ENCODE data around the gene CCDC167. TPM values are rescaled to one million over a fixed set of nuclear protein-coding genes. Genes with fewer than 3 reads are reported as not detected.
"Not testable (repeated sequence)": the region's sequence is repeated elsewhere in the genome, so short reads cannot be mapped to it uniquely, and the experiment has no call there.

Gene CCDC167
- total RNA-seq, 1 donor from 2014 or later = 17.5 TPM

DNA sequence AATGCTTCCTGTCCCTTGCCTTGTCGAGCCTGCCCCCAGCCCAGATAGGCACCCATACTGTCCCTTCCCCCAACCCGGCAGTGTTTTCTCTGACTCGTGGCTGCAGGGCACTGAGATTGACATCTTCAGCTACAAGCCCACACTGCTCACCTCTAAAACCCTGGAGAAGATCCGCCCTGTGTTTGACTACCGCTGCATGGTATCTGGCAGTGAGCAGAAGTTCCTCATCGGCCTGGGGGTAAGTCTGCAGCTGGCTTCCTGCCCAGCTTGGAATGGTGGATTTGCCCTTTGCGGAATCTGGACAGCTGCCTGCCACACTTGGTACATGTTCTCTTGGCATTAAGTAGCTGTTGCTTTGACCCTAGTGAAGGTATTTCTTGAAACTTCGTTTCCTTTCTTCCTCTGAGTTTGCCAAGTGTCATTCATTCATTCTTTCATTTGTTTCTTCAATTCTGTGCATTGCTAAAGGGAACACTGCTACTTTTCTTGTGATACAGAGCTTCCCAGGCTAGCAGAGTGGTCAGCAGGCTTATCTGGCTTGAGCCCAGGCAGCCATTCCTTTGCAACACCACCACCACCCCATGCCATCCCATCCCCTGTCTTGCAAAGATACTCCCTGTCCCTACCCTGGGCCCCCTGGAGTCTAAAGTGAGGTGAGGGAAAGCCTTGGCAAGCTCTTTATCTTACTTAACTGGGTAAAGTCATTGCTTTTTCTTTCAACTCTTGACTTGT is 26.2 kb downstream of the CCDC167 start:
- DNase-seq (ENCODE audit: low read depth in 2 of 2) = peak in 1 of 2 donors; percentile 44

- no peak for DNase-seq (ENCODE audit: low read depth in 2 of 2)
These were observed 32.0 kb downstream of the CCDC167 start for GRCh38 chr6:37467718-37468117.

- no peak for DNase-seq (ENCODE audit: low read depth in 2 of 2)
These were observed 36.6 kb downstream of the CCDC167 start for GRCh38 chr6:37463110-37463509.

GRCh38 chr6:37460805-37461204 is 38.9 kb downstream of the CCDC167 start:
- DNase-seq (ENCODE audit: low read depth in 2 of 2) = no peak

- no peak for DNase-seq (ENCODE audit: low read depth in 2 of 2)
These were observed 39.5 kb downstream of the CCDC167 start for GRCh38 chr6:37459981-37460800.

- peak in 1 of 2 donors; percentile 74 for DNase-seq (ENCODE audit: low read depth in 2 of 2)
These were observed 42.7 kb downstream of the CCDC167 start for GRCh38 chr6:37456816-37457560.

- DNase-seq (ENCODE audit: low read depth in 2 of 2) = peak in 1 of 2 donors; percentile 27
These were observed 43.6 kb downstream of the CCDC167 start for GRCh38 chr6:37456126-37456525.

- DNase-seq (ENCODE audit: low read depth in 2 of 2) = no peak
These were observed 45.1 kb downstream of the CCDC167 start for GRCh38 chr6:37454420-37455140.

DNA sequence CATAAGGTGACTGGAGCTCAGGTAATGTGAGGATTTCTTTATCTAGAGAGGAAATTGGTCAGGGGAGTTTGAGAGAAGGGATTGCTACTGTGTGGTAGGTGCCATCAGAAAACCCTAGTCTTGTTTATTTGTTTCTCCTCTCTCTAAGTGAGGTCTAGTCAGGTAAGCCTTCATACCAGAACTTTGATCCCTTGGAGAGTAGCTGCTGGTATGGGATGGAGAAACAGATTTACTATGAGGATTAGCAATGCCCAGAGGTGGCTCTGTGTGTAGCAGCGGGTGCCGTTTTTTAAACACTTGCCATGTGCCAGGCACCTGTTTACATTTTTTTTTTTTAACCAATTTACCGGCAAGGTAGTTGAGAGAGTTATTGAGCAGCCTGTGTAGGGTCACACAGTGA is 47.2 kb downstream of the CCDC167 start:
- DNase-seq (ENCODE audit: low read depth in 2 of 2) = no peak

DNA sequence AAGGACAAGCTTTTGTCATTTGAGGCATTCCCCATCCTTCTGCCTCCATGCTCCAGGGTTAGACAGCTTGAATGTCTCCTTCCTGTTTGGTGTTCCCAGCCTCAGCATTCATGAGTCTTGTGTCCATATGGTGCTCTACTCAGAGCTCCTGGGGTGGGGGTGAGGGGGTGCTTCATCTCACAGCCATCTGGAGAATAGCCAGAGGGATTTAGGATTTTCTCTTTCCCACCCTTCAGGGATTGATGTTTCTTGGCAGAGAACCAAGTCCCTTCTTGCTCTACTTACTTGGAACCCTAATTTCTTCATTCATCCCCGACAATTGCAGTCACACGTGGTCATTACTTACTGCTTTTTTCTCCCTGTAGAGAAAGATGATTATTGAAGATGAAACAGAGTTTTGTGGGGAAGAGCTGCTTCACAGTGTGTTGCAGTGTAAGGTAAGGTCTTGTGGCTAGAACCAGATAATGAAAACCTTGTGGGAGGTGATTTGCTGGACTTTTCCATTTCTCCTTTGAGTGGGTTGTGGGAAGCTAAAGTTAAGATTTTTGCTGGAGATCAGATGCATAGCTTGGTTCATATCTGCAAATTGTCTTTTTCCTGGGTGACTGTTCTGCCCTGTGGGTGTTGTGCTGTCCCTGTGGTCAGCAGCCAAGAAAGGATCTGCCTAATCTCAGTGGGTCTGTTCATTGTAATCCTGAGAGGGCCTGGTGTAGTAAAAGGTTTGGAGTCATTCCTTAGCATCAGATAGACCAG is 48.1 kb downstream of the CCDC167 start:
- no peak for DNase-seq (ENCODE audit: low read depth in 2 of 2)

- no peak for DNase-seq (ENCODE audit: low read depth in 2 of 2)
These were observed 49.7 kb downstream of the CCDC167 start for GRCh38 chr6:37449984-37450383.

DNA sequence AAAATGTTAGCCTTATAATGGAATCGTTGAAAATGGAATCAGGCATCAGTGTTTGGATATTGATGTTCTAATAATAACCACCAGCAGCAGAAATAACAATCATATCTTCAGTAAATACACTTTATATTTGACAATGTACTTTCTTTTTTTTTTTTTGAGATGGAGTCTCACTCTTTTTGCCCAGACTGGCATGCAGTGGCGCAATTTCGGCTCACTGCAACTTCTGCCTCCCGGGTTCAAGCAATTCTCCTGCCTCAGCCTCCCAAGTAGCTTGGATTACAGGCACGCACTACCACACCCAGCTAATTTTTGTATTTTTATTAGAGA is 56.5 kb downstream of the CCDC167 start:
- not testable (repeated sequence) for DNase-seq (ENCODE audit: low read depth in 2 of 2)

DNA sequence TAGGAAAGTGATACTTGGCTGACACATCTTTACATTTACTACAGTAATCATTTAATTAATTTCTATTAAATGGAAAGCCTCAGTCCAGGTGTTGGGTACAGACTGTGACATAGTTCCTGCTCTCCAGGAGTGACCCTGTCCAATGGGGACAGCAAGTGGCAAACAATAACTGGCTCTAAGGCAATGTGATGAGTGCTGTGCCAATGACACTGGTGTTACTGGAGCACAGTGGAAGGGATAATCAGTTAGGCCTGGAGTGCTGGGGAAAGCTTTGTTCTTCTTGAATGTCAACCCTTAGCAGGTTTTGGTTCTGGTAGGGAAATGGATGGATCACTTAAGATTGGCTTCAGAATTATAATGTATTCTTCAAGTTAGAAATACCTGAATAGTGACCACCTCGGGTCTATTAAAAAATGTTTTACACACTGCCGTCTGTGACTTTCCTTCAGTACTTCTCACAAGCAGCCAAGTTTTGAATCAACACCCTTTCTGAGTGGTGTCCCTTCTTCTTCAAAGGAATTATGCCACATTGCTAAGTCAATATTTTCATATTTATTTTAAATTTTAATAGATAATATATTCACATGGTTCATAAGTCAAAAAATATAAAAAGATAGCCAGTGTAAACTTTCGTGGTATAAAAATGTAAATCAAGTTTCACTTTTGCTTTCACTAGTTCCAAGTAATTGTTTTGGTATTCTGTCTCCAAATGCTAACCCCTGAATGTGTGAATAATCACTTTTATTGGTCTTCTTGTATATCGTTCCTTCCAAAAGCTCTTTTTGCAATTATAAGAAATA is 57.1 kb downstream of the CCDC167 start:
- DNase-seq (ENCODE audit: low read depth in 2 of 2) = peak; percentile 44 to 62

DNA sequence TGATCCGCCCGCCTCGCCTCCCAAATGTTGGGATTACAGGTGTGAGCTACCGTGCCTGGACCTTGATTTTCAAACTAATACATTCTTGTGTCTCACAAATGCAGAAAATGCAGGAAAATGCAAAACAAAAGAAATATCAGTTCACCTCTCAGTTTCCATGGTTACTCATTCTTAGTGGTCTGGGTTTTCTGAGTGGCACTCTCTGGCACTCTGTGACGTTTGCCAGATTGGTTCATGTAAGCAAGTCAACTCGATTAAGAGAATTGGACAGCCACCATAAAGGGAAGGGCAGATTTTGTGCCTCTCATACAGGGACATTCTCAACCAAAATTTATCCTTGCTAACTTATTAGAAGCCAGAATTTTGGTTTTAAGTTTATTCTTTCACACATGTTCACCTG is 58.0 kb downstream of the CCDC167 start:
- DNase-seq (ENCODE audit: low read depth in 2 of 2) = no peak

DNA sequence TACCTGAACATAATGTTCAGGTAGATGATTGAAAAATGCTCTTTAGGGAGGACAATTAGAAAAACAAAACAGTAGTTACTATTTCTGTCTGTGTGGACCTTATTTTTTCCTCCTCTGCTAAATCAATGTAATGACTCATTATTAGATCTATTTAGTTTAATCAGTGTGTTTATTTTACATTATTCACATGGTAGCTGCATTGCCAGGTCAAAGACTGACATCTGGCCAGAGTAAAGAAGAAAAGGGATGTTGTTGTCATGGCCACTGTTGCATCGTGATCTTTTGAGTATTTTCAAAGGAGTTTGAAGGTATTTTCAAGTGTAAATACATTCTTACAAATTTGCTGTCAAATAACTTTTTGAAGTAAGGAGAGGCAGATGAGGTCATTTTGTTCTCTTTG is 60.8 kb downstream of the CCDC167 start:
- peak in 1 of 2 donors; percentile 30 for DNase-seq (ENCODE audit: low read depth in 2 of 2)

GRCh38 chr6:37435816-37436215 is 63.9 kb downstream of the CCDC167 start:
- DNase-seq (ENCODE audit: low read depth in 2 of 2) = peak in 1 of 2 donors; percentile 22

- no peak for DNase-seq (ENCODE audit: low read depth in 2 of 2)
These were observed 64.3 kb downstream of the CCDC167 start for GRCh38 chr6:37435373-37435772.

- DNase-seq (ENCODE audit: low read depth in 2 of 2) = peak in 1 of 2 donors; percentile 39
These were observed 65.9 kb downstream of the CCDC167 start for GRCh38 chr6:37433657-37434271.

All from lung microvascular endothelial cell (primary cell).